BJ (cell line): Measurements from ENCODE around the gene GPR18. TPM values are rescaled to one million over a fixed set of nuclear protein-coding genes. Genes with fewer than 3 reads are reported as not detected.

Experiments
- CTCF ChIA-PET: fragments of 350-600 bp; formaldehyde crosslinking; extraction: SDS; loops from one replicate; lab custom pipeline; 2021; ENCODE audit warnings: antibody characterized with exemption, inconsistent platforms; lab: Yijun Ruan, JAX
- POLR2A ChIA-PET: fragments of 300-600 bp; sonication (Branson Sonifier 250); formaldehyde crosslinking; extraction: SDS; loops from one replicate; lab custom pipeline; 2021; ENCODE audit warnings: antibody characterized with exemption; lab: Charles Lee
- DNase-seq: peaks from one replicate; pipeline ENCODE4 v3.0.0-alpha.2; 2011; ENCODE audit warnings: low read depth
- H3K27me3 ChIP-seq: 2 replicates; pipeline ENCODE4 v1.6.0; 2011; ENCODE audit warnings: low read length; ENCODE audit not compliant: control insufficient read depth, insufficient read depth
- H3K36me3 ChIP-seq: 2 replicates; pipeline ENCODE4 v1.5.1; 2011; ENCODE audit warnings: low read length; ENCODE audit not compliant: control insufficient read depth, insufficient read depth
- H3K4me3 ChIP-seq: 2 replicates; pipeline ENCODE4 v1.5.1; 2011; ENCODE audit warnings: low read depth, mild to moderate bottlenecking, control low read depth, low read length
- CTCF ChIP-seq: IDR thresholded peaks from 2 replicates; pipeline ENCODE4 v1.5.1; 2011; ENCODE audit warnings: low read depth, mild to moderate bottlenecking, control low read depth, inconsistent platforms, low read length, moderate library complexity; ENCODE audit not compliant: insufficient read depth
- polyA plus RNA-seq: library from polyadenylated mRNA; depleted of rRNA; stranded (reverse); fragments of >200 nt; gene quantifications from 2 replicates; pipeline ENCODE4 v1.2.3, GENCODE V29; 2011

Gene GPR18
- polyA plus RNA-seq, 1 experiment, result not detected

GRCh38 chr13:99218126-99218525 lies 40.1 kb downstream of the GPR18 start:
- no peak for DNase-seq
- CTCF ChIA-PET, result interaction anchor here (0.6 kb wide), 1 partner anchor 69 kb away, joined by 3 read pairs; no protein-coding TSS in a partner anchor
- Histone ChIP-seq H3K27me3 (no peaks in the 10 kb centered on the region), H3K4me3 (no peak overlapping the region), H3K36me3 (no peaks in the 10 kb centered on the region)
- no peak for TF ChIP-seq CTCF
- POLR2A ChIA-PET, result no interaction called here

GRCh38 chr13:99217461-99218110 lies 40.6 kb downstream of the GPR18 start:
- ChIA-PET CTCF (no interaction called here), POLR2A (no interaction called here)
- Histone ChIP-seq H3K27me3 (no peaks in the 10 kb centered on the region), H3K4me3 (no peak overlapping the region), H3K36me3 (no peaks in the 10 kb centered on the region)
- DNase-seq, result no peak
- no peak for TF ChIP-seq CTCF

- Histone ChIP-seq H3K4me3 (no peak overlapping the region), H3K27me3 (no peaks in the 10 kb centered on the region), H3K36me3 (no peaks in the 10 kb centered on the region)
- ChIA-PET CTCF (no interaction called here), POLR2A (interaction anchor here (0.7 kb wide), 1 partner anchor 281 kb away, joined by 6 read pairs; no protein-coding TSS in a partner anchor)
- no peak for TF ChIP-seq CTCF
- DNase-seq, result no peak
Observed at GRCh38 chr13:99215184-99215830, 42.9 kb downstream of the GPR18 start.

GRCh38 chr13:99214731-99215130 lies 43.4 kb downstream of the GPR18 start:
- Histone ChIP-seq H3K36me3 (no peaks in the 10 kb centered on the region), H3K27me3 (no peaks in the 10 kb centered on the region), H3K4me3 (no peak overlapping the region)
- ChIA-PET CTCF (no interaction called here), POLR2A (interaction anchor here (0.7 kb wide), 1 partner anchor 281 kb away, joined by 6 read pairs; no protein-coding TSS in a partner anchor)
- no peak for DNase-seq
- TF ChIP-seq CTCF, result no peak

- no peaks in the 10 kb centered on the region for H3K36me3 ChIP-seq
- ChIA-PET POLR2A (no interaction called here), CTCF (no interaction called here)
- H3K4me3 ChIP-seq, result no peak overlapping the region
- H3K27me3 ChIP-seq, result no peaks in the 10 kb centered on the region
- TF ChIP-seq CTCF, result no peak
- no peak for DNase-seq
Observed at GRCh38 chr13:99214232-99214631, 43.9 kb downstream of the GPR18 start.
